GM19025 (cell line): Measurements from ENCODE around the gene ZBTB7A.

Experiments used
- ATAC-seq: cut with Tn5 transposase; IDR thresholded peaks from one replicate; pipeline ENCODE4 v1.9.1; 2021; ENCODE audit warnings: mild to moderate bottlenecking, low read depth, moderate library complexity; ENCODE audit not compliant: unreplicated experiment

The ZBTB7A gene

DNA sequence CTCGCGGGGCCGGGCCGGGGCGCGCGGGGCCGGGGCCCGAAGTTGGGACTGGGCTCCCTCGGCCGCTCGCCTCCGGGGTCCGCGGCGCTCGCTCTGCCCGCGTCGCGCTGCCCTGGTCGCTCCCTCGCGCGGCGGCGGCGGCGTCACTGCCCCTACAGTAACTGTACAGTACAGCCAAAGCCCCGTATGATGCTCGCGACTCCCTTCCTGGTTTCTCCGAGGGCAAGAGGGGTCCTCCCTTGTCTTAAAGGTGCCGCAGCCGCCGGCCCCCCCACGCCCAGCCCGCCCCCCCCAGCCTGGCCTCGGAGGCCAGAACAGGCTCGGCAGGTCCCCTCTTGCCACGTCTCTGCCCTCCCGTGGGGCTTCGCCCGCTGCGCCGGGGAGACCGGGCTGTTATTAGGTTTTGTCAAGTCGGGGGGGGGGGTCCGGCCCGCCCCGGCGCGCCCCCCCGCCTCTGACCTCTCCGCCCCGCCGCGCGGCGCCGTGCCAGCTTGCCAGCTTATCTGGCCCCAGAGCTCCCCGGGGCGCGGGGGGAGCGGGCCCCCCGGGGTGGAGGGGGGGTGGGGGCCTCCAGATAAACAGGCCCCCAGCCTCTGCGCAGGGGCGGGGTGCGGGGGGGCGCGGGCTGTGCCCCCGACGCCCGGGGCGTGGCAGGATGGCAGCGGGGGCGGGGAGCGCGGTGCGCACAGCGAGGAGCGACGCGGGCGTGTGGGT lies at the start of gene ZBTB7A:
ZBTB7A (minus strand) TSS at position 218 of the 714 bp plus-strand sequence. CDS start 11,667 bp downstream, outside the sequence.
- ATAC-seq: no peak

DNA sequence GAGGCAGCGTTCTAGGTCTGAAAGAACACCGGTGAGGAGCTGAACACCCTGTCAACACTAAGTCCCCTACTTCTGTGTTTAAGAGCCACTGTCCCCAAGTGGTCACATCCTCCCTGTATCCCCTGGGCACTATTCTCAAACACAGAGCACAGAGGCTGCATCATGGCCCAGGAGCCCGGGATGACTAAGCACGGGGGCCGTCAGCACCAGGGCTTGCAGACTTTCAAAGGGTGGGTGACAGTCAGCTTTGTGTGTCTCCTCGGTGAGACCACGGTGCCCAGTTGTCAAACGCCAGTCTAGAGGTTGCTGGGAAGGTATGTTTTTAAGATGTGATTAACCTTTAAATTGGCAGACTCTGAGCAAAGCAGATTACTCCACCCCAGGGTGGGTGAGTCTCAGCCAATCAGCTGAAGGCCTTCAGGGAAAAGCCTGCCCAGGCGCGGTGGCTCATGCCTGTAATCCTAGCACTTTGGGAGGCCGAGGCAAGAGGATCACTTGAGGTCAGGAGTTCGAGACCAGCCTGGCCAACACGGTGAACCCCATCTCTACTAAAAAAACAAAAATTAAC lies 49.2 kb upstream of the ZBTB7A start:
- no peak for ATAC-seq

DNA sequence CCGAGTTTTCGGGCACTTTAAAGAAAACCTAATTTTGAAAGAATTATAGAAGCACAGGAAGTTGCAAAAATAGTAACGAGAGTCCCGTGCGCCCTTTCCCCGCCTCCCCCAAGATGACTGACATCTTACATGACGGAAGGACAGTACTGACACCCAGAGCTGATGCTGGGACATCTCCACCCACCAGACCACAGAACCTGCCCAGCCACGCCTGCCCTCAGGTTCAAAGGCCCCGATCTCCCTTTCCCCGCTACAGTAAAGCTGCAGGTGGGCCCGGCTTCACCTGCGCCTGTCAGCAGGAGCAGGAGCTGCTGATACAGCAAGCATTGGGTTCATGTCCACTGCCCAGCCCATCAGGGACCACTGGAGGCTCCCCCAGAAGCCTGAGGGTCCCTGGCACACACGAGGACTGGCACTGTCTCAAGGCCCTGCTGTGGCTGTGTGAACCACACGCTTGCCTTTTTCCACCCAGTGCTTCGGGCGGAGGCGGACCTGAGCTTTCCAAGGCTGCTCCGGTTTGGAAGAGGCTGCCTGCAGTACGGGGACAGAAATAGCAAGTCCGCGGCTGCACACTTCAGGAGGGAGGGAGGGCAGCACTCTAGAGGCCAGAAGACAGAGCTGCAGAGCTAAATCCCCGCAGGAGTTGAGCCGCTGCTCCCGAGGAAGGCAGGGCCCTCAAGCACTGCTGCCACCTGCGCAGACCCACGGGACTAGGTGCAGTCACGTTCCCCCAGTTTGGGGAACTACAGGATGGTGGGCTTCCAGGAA lies 48.5 kb upstream of the ZBTB7A start:
- peak; percentile 69 for ATAC-seq

DNA sequence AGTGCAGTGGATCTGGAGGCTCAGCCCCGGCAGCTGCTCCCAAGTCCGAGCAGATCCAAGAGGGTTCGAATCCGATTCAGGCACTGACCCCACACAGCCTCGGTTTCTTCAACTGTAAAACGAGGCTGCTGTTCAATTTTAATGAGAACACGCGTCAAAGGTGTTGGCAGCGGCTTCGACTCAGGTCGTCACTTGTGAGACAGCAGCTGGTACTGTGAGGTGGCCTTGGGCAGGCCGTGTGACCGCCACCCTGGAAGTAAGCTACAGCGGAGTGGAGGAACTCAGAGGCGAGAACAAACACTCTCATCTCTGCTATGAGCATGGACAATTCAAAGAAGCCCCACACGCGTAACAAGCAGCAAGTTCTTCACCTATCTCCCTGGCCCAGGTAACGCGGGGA lies 47.5 kb upstream of the ZBTB7A start:
- no peak for ATAC-seq

DNA sequence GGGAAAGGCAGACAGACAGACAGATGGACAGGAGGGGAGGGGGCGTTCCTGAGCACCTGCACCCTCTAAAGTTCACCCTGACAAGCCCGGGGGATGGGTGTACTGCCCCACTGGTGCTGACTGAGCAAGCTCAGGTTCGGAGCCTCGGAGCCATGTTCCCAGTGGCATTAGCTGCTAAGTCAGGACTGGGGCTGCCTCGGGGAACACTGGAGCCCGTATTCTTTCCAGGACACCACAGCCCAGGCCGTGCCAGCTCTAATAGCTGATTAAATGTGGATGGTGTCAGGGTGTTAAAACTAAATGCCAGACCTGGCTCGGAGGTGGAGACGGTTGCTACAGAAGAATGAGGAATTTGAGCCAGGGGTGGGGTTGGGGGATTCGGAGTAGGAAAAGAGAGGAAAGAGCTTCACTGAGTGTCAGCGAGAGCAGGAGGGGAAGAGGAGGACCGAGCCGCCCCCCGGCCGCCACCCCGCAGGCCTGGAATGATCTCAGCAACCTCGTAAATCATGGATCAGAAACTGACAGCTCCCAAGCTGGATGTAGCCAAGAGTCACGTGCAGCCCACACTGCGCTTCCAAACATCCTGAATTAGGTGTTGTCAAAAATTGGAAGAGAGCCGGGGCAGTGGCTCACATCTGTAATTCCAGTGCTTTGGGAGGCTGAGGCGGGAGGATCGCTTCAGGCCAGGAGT lies 46.8 kb upstream of the ZBTB7A start:
- no peak for ATAC-seq

DNA sequence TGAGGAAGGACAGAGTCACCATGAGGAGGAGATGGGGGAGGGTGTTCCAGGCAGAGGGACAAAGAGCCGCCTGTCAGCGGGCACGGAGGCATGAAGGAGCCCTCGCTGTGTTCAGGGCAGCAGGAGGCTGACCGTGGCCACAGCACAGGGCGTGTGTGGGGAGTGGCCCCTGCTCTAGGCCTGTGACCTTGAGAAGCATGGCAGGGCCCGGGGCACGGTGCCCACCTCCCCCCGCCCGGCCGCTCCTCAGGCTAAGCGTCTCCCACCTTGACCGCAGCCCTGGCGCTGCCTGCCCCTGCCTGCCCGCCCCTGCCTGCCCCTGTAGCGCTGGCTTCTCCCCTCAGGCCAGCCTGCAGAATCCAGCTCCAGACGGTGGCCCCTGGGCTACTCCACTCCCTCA lies 45.7 kb upstream of the ZBTB7A start:
- no peak for ATAC-seq

DNA sequence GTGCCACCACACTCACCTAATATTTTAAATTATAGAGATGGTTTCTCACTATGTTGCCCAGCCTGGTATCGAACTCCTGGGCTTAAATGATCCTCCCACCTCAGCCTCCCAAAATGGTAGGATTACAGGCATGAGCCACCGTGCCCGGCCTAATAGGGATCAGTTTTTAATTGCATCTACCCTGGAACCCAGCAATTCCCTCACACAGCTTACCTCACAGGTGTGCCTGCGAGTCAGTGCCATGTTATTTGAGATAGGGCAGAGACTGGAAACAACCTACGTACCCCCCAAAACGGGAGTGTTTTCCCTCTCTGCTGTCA lies 42.9 kb upstream of the ZBTB7A start:
- no peak for ATAC-seq

DNA sequence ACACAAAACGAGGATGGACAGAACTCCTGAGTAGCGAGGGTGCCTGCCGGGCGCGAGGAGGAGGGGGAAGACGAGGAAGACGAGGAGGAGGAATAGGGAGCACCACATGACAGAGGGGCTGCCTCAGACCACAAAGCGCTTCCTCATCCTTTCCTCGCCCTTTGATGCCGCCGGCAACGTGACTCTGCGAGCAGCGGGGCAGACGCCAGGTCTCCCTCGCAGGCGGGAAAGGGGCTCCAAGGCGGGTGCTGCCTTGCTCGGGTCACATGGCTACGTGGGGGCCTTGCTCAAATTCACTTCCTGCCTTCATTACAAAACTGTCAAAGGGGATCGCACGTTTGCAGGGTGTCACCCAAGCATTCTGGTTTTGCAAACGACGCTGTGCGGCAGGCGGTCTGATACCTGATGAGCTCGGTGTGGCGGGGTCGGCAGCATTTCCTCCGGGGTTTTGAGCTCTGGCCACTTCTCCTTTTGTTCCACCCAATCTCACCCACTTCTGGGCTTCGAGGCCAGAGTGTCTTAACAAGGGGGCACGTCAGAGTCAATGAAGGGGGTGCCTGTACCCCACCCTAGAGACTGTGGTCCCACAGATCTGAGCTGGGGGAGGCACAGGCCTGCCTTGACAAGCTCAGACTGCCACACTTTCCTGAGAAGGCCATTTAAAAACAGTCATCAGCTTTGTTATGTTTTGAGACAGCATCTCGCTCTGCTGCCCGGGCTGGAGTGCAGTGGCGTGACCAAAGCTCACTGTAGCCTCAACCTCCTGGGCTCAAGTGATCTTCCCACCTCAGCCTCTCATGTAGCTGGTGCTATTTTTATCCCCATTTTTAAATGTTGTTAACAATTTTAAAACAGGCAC lies 42.3 kb upstream of the ZBTB7A start:
- ATAC-seq: no peak

DNA sequence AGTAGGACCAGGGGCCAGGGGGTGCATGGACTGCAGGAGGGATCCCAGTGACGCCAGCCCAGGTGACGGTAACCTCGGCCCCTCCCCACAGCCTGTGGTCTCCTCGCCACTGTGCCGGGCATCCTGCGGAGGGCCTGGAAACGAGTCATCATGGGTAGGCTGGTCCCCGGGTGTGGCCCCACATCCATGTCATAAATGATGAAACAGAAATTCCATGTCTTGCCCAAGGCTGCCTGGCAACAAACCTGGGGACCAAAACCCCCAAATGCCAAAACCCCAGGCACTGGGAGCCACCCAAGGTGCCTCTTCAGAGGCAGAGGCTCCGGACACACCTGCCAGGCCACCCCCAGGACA lies 36.4 kb upstream of the ZBTB7A start:
- no peak for ATAC-seq

DNA sequence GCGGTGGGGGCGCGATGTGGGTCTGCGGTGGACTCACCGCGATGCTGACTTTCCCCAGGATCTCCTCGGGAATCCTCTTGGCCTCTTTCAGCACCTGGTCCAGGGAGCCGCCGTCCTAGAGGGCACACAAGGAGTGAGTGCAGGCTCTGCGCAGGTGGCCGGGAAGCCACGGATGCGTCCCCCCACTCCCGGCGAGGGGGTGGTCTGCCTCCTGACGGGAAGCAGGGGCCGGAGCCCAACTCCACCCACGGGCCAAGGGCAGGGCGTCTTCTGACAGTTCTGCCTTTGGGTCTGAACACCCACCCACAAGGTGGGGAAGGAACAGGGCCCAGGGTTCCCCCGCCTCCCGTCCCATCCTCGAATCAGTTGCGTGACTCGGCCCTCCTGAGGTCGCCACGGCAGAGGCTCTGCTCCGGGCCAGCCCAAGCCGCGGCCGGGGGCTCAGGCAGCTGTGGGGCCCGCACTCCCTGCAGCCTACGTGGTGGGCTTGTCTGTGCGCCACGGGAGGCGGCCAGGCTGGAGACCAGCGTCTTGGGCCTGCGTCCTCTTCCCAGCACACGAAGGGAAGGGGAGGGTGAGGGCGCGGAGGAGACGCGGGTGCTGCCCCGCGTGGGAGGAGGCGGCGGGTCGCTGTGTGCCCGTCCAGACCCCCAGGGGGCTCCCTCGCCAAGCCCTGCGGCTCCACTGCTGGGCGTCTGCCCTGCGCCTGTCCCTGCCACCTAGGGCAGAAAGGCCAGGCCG lies 35.8 kb upstream of the ZBTB7A start:
- ATAC-seq: no peak

DNA sequence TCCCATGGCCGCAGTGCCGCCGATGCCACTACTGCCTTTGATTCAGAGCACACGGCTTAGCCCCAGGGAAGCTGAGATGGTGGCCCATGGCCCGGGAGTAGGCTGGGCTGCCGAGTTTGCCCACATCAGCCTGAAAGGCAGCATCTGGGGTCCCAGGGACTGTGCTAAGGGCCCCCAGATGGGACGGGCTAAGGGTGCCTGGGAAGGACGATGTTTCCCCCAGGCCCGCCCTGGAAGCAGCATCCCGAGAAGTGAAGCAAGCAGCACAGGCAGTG lies 34.7 kb upstream of the ZBTB7A start:
- no peak for ATAC-seq

DNA sequence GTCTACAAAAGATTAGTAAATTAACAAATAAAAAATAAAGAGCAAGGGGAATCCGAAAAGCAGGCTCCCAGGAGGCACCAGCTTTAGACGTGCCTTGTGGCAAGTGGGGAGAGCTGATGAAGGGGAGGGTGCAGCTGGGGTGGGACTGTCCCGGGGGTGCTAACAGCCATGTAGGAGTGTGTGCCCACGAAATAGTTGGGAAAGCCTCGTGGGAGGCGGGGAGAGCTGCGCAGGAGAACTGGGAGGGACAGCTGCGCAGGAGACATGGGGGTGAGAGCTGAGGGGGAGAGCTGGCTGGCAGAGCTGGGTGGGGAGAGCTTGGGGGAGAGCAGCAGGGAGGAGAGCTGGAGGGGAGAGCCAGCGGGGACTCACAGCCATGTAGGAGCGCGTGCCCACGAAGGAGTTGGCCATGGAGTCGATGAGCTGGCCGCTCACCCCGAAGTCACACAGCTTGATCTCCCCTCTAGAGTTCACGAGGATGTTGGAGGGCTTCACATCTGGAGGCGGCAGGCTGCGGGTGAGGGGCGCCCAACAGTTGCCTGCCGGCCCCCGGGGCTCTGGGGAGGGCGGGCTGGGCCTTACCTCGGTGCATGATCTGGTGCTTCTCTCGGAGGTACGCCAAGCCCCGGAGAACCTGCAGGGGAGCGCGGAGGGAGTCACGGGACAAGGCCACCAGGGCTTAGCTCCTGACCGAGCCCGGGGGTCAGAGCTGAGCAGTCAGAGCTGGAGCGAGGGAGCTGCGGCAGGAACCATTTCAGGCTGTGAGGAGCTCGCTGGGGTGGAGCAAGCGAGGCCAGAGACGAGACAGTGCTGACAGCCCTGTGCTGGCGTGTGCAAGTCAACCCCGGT lies 34.2 kb upstream of the ZBTB7A start:
- ATAC-seq: no peak

DNA sequence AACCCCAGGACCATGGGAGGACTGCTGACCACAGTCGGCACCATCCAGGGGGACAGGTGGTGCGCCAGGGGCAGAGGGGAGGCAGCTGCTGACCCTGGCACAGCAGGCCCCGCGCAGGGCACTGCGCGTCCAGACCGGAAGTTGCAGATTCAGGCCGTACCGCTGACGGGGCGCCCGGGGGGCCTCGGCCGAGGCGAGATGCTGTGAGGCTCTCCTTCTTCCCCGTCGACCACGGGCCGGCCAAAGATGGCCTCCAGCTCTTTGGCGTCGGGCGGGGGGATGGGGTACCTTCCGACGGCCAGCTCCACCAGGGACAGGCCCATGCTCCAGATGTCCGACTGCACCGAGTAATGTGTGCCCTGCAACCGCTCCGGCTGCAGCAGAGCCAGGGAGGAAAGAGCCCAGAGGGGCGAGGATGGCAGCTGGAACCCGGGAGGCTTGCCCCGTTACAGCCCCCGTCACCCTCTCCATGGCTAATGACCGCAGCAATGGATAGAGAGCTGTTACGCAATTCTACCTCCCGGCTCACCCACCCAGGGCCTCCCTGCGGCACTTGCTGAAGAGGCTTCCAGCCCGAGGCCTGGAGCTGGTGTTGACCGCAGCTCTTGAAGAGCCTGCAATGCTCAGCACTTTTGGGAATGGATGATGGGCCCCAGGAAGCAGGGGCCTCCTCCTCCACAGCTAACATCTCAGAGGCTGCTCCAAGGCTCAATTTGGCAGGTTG lies 32.5 kb upstream of the ZBTB7A start:
- no peak for ATAC-seq

DNA sequence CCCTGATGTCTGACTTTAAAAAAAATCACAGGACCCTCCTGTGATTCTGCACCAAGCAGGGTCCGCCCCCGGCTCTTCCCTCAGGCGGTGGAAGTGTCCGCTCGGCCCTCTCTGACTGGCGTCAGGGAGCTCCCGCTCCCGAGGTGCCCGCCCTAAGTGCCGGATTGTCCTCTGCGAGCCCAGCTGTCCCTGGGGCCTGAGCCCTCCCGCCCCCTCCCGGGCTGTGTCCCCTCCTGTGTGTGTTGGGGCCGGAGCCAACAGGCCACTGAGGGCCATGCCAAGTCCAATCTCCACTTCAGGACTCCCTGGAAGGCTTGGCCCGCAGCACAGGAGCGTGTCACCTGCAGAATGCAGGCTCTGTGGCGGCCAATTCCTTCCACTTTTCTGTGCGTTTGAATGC lies 31.8 kb upstream of the ZBTB7A start:
- no peak for ATAC-seq

DNA sequence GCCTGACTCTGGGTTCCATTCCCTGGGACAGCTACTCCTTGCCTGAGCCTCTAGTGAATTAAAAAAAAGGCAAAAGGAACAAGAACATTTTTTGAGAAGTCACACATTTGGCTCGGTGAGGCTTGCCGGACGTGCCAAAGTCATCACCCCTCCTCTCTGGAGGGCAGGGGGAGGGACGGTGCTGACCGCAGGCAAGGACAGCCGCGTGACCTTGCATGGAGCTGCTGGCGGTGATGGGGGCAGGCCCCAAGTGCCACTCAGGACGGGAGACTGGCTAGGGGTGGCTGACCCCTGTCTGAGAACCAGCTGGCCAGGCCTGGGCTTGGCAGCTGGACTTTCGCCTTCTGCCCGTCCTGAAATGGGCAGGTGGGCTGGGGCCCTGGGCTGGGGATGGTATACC lies 30.8 kb upstream of the ZBTB7A start:
- ATAC-seq: no peak

DNA sequence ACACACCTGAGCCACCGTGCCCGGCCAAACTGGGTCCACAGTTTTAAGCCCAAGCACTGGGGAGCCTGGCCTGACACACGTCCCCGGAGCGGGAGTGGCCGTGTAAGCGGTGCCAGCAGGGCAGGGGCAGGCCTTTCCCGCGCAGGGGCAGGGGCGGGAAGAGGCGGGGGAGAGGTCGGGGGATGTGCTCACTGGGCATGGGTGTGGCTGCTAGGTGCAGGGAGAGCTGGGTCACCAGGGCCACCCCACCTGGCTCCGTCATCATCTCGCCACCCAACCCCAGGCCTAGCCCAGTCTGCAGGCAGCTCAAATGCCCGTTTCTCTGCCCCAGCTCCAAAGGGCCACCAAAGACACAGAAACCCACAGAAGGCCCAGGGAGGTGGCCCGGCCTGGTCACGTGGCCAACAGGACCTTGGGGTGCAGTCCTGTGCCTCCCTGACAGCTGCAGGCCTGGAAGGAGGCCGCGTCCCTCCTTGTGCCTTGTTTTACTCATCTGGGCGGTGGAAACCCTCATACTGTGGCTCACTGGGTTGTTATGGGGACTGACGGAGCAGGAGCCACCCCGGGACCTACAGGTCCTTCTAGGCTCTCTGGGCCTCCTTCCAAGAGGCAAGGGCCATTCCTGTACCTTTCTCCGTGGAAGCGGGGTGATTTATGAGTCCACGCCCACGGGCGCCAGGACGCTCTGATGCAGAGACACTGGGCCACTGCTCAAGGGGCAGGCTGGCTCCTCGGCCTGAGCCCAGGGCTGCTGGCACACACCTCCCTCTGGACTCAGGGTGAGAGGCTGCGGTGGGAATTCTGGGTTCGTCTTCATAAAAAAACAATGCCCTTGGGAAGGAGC lies 29.6 kb upstream of the ZBTB7A start:
- no peak for ATAC-seq

DNA sequence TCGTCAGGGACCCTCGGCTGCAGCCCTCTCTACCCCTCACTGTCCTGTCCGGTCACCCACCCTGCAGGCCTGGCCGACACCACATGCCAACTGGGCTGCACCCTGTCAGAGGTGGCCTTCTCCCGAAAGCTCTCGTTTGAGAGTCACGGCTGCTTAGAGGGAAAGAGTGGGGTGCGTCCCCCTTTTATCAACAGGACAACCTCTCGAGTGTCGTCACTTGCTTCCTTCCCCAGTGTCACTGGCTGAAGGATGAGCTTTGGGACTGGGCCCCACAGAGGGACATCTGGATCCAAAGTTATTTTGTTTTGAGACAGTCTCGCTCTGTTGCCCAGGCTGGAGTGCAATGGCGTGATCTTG lies 28.8 kb upstream of the ZBTB7A start:
- ATAC-seq: no peak
